HG02798 (cell line): ENCODE measurements around the gene S1PR5.
"Not testable (repeated sequence)": the region's sequence is repeated elsewhere in the genome, so short reads cannot be mapped to it uniquely, and the experiment has no call there.

Experiments used
- ATAC-seq: cut with Tn5 transposase; IDR thresholded peaks from one replicate; pipeline ENCODE4 v1.9.1; 2021; ENCODE audit warnings: mild to moderate bottlenecking; ENCODE audit not compliant: unreplicated experiment, poor library complexity

Gene S1PR5

DNA sequence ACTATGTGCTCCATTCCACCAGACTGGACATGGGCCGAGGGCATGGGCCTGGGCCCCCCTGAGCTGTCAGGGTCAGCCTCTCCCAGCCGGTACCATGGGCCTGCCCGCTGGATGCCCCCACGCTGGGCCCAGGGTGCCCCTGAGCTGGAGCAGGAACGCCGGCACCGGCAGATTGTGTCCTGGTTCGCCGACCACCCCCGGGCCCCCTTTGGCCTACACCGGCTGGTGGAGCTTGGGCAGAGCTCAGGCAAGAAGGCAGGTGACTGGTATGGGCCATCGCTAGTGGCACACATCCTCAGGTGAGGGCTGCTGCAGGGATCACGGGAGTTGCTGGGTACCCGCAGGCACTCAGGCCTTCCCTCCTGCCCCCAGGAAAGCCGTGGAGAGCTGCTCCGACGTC is 29.6 kb upstream of the S1PR5 start:
- no peak for ATAC-seq

DNA sequence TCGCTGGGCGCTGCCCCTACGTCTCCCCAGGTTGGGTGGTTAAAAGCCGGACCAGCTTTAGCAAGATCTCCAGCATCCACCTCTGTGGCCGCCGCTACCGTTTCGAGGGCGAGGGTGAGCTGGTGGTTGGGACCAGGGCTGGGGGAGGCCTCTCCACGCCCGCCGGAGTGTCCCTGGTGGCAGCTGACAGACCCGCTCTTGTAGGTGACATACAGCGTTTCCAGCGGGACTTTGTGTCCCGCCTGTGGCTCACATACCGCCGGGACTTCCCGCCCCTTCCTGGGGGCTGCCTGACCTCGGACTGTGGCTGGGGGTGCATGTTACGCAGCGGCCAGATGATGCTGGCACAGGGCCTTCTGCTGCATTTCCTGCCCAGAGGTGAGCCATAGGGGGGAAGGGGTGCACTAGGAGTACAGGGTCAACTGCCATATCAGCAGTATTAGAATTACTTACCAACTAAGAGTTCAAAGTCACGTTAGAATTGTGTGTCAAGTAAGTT is 27.6 kb upstream of the S1PR5 start:
- no peak for ATAC-seq

DNA sequence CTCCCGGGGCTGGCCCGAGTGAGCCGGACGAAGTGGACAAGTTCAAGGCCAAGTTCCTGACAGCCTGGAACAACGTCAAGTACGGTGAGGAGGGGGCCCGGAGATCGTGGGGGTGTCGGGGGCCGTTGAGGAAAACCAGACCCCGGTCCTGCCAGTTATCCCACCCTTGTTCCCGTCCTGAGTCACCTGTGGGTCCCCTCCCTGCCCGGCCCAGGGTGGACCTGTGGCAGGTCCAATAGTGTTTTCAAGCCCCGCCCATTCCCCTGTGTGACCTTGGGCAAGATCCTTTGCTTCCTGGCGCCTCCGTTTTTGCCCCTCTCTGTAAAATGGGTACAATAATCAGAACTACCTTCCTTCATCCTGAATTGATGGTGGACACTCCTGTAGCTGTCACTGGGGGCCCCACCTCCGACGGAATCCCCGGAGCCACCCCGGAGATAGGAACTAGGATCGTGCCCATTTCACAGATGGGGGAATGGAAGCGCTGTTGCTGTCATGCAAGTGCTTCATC is 27.1 kb upstream of the S1PR5 start:
- peak; percentile 7 for ATAC-seq

DNA sequence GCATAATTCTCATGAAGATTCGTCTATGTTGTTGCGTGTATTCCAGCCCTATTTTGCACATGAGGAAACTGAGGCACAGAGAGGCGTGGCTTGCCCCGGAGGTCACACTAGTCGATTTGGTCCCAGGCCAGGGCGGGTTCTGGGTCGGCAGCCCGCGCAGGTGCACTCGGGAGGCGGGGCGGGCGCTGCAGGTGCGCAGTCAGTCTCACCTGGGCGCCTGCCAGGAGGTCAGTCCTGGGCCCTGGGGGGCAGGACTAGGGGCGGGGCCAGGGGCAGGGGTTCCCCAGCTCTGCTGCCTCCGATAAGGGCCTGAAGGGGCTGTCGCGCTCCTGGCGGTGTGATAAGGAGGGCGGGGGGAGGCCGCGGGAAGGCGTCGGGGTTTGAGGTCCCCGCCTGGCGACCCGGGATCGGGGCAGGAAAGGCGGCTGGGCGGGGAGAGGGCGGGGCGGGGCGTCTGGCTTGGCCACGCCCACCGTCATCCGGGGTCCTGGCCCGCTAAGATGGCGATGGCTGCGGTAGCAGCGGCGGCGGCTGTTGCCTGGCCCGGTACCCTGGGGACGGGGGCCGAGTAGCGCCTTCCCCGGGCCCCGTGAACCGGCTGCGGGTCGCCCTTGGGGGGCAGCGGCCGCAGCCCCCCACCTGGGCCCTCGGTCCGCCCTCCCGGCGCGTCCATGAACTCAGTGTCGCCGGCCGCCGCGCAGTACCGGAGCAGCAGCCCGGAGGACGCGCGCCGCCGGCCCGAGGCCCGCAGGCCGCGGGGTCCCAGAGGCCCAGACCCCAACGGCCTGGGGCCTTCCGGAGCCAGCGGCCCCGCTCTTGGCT is 26.4 kb upstream of the S1PR5 start, which contains the start of gene ATG4D:
ATG4D (plus strand) TSS at position 485 of the 822 bp plus-strand sequence; CDS start at position 672, 187 bp downstream.
- ATAC-seq: peak; percentile 82

DNA sequence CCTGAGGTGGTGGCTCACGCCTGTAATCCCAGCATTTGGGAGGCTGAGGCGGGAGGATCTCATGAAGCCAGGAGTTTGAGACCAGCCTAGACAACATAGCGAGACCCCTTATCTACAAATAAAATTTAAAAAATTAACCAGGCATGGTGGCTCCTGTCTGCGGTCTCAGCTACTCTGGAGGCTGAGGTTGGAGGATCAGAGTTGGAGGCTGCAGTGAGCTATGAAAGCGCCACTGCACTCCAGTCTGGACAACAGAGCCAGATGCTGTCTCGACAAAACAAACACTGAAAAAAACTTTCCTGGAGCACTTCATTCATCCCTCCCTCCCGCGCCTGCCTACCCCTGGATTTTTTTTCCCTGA is 25.8 kb upstream of the S1PR5 start:
- ATAC-seq: no peak

DNA sequence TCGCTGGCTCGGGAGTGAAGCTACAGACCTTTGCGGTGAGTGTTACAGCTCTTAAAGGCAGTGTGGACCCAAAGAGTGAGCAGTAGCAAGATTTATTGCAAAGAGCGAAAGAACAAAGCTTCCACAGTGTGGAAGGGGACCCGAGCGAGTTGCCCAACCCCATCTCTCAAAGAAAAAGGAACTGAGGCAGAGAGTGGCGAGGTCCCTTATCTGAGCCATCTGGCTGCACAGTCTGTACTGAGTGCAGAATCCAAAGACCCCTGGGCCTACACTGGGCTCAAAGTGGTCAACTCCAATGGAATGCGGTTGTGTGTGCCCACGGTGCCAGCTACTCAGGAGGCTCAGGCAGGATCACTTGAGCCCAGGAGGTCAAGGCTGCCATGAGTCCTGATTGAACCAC is 21.8 kb upstream of the S1PR5 start:
- ATAC-seq: not testable (repeated sequence)

DNA sequence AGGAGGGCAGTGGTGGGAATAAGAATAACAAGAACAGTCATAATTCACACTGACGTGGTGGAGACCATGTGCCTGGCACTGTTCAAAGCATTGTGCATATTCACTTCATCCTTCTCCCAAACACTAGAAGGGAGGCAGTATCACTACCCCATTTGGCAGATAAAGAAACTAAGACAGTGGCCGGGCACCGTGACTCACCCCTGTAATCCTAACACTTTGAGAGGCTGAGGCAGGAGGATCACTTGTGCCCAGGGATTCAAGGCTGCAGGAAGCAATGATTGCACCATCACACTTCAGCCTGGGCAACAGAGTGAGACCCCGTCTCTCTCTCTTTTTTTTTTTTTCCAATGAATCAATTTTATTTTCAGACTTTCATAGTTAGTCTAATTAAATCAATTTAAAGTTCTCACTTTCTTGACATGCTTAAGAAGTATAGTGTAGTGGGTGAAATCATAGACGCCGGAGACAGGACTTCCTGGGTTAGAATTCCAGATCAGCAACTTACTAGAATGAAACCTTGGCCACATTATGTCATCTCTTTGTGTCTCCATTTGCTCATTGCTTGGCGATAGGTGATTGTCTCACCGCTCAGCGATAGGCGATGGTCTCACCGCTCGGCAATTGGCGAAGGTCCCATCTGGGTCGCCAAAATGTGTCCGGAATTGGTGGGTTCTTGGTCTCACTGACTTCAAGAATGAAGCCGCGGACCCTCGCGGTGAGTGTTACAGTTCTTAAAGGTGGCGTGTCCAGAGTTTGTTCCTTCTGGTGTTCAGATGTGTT is 21.1 kb upstream of the S1PR5 start:
- ATAC-seq: no peak

DNA sequence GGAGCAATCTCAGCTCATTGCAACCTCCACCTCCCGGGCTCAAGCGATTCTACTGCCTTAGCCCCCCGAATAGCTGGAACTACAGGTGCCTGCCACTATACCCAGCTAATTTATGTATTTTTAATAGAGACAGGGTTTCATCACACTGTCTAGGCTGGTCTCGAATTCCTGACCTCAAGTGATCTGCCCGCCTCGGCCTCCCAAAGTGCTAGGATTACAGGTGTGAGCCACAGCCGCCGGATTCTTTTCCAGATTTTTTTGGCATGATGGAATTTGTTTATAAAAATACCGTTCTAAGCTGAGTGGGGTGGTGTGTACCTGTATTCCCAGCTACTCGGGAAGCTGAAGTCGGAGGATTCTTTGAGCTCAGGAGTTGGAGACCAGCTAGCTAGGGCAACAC is 20.4 kb upstream of the S1PR5 start:
- no peak for ATAC-seq

DNA sequence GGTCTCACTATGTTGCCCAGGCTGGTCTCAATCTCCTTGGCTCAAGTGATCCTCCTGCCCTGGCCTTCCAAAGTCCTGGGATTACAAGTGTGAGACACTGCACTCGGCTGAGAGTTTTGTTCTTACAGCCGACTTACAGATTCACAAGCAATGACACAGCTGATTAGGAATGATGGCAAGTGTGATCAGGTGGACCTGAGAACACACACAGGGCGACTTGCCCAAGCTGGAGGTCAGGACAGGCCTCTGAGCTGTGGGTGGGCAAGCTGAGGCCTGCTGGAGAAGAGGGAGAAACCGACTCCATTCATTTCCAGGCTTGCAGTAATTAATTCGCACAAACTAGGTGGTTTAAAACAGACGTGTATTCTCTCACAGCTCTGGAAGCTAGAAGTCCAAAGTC is 18.4 kb upstream of the S1PR5 start:
- ATAC-seq: no peak

DNA sequence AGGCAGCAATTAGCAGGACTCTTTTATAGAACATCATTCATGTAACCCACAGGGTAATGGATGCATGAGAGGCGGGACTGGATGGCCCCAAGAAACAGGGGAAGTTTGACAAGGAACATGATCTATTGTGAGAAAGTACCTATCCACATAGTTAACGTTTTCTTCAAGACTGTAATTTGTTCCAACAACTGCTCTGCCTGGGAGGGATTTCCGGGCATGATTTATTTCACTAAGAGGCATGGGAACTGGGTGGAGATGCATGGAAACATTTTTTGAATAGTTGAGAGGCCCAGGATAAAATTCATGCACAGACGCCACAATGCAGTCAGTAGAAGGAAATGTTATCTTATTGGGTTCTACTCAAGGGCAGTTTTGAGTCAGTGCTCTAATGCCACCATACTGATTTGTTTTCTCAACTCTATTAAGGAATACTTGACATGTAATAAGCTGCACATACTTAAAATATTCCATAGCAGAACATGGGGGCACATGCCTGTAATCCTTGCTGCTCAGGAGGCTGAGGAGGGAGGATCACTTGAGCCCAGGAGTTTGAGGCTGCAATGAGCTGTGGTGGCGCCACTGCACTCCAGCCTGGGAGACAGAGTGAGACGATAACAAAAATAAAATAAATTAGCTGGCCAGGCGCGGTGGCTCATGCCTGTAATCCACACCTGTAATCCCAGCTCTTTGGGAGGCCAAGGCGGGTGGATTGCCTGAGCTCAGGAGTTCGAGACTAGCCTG is 16.6 kb upstream of the S1PR5 start:
- ATAC-seq: no peak

DNA sequence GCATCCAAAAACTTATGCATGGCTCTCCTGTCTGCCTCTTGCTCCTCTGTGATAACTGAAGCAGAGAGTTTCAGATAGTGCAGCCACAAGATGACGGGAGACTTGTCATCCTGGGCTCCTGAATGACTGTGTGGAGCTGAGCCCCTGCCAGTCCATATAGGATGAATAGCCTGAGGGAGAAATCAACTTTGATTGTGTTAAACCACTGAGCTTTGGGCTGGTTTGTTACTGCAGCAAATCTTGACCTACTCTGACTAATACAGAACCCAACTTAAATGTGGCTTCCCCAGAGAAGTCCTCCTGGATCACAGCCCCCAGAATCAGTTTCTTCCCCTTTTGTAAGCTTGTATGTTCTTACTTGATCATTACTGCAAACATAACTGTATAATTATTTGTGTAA is 15.2 kb upstream of the S1PR5 start:
- no peak for ATAC-seq

DNA sequence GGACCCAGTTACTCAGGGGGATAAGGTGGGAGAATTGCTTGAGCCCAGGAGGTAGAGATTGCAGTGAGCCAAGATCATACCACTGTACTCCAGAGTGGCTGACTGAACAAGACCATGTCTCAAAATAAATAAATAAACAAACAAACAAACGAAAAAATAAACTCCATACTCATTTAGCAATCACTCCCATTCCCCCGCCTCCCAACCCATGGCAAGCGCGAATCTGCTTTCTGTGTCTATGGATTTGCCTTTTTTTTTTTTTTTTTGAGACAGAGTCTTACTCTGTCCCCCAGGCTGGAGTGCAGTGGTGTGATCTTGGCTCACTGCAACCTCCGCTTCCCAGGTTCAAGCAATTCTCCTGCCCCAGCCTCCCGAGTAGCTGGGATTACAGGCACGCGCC is 9.6 kb upstream of the S1PR5 start:
- ATAC-seq: not testable (repeated sequence)

DNA sequence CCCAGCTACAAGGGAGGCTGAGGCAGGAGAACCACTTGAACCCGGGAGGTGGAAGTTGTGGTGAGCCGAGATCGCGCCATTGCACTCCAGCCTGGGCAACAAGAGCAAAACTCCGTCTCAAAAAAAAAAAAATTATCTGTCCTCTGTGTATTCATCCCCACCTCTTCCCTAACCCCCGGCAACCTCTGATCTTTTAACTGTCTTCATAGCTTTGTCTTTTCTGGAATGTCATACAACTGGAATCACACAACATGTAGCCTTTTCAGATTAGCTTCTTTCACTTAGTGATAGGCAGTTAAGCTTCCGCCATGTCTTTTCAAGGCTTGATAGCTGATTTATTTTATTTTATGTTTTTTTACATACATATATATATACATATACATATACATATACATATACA is 8.4 kb upstream of the S1PR5 start:
- ATAC-seq: no peak

DNA sequence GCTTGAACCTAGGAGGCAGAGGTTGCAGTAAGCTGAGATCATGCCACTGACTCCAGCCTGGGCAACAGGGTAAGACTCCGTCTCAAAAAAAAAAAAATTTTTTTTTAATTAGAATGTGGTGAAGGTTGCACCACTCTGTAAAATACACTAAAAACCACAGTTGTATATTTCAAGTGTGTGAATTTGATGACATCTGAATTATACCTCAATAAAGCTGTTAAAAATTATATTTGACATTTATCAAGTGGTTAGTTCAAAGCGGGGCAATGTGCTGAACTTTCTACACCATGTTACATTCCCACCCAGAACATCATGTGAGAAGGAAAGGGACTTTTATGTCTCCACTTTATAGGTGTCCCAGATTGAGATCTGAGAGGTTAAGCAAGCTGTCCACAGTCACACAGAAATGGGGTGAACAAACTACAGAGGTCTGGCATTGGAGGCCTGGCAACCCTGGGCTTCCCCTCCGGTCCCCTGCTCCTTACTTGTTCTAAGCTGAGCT is 5.9 kb upstream of the S1PR5 start:
- ATAC-seq: no peak

DNA sequence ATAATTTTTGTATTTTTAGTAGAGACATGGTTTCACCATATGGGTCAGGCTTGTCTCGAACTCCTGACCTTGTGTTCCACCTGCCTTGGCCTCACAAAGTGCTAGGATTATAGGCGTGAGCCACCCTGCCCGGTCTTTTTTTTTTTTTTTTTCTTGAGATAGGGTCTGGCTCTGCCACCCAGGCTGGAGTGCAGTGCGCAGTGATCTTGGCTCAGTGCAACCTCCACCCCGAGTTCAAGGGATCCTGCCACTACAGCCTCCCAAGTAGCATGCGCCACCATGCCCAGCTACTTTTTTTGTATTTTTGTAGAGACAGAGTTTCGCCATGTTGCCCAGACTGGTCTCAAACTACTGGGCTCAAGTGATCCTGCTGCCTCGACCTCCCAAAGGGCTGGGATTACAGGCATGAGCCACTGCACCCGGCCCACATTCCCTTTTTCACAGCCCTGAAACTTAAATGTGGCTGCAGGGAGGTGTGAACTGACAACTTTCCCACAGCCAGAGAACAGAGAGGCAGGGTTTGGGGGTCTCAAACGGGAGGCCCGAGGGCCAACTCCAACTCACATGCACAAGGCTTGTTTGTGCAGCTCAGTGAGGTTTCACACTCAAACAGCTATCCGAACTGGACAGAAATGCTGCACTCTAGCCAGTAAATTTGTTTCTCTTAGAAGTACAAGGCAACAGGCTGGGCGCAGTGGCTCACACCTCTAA is 4.4 kb upstream of the S1PR5 start:
- no peak for ATAC-seq

DNA sequence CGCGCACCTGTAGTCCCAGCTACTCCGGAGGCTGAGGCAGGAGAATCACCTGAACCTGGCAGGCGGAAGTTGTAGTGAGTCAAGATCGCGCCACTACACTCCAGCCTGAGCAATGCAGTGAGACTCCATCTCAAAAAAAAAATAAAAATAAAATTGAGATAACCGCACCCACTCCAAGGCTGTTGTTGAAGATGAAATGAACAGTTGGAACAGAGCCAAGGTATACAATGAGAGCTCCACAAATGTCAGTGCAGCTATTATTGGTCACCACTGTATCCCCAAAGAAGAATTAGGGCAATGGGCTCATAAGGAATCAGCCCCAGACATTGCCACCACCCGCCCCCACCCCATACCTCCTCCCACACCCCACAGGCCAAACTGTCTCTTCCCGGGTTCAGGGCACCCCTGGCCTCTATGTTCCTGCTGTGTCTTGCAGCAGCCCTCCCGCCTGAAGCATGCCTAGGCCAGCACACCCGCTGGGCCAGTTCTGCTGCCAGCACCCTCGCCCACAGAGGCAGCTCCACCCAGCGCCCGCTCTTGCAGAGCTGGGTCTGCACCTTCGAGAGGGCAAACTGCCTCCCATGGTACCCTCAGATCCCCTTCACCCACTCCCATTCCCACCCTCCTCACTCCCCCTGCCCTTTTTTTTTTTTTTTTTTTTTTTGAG is 3.5 kb upstream of the S1PR5 start:
- ATAC-seq: no peak

DNA sequence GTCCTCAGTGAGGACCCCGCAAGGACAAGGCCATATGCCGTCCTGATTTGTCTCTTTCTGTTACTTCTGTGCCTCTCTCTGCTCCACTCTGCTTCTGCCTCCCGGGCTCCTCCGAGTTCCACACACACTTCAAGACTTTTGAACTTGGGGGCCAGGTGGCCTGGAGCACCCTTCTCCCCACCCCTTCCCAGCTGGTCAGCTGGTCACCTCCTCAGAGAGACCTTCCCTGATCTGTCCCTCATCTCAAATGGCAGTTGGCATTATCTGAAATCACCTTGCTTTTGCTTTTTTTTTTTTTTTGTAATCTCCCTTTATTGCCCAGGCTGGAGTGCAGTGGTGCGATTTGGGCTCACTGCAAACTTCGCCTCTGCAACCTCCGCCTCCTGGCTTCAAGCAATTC is 2.2 kb upstream of the S1PR5 start:
- no peak for ATAC-seq

DNA sequence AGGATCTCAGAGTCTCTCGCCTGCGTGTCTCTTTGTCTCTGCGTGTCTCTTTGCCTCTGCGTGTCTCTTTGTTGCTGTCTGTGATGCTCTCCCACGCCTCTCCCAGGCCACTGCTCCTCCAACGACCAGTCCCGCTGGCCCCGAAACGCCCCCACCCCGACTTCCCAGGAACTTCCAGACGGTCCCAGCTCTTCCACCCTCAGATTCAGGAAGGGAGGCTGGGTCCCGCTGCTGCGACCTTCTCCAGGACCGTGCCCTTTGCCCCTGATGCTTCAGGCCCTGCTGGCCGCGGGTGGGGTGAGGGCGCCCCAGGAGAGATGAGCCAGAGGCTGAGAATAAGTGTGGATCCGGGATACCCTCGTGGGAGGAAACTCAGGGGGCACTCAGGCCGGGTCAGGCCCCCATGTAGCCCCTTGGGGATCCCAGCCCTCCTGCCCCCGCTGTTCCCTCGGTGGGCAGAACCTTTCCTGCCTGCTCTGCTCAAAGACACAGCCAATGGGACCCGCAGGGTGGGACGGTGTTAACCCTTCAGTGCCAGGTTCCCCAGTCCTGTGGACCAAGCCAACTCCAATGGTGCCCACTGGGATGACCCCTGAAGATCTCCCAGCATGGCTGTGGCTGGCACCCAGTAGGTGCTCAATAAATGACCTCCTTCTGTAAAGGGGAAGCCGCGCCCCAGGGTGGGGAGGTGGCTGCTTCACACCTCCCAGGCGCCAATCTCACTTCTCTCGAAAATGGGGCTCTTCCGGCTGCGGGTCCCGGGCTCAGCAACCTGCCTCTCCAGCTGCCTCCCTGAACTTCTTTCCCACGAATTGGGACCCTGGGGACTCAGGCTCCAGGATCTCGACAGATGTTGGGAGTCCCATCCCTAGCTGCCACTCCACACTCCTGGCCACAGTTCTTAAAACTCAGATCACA is 1.5 kb upstream of the S1PR5 start:
- no peak for ATAC-seq
